ENCODE results near the gene TRAF3.

TRAF3 gene

GRCh38 chr14:102937331-102938175, 160.3 kb downstream of the TRAF3 start:
- TF ChIP-seq CTCF (IDR thresholded peaks at IDR 0.05; ENCODE audit: low read length, missing control alignments), result no peak
- no peak overlapping the region for H3K4me3 ChIP-seq (replicated peaks; ENCODE audit: low read depth, low read length)
- DNase-seq (ENCODE audit: low read depth), result no peak

- no peak overlapping the region for H3K4me3 ChIP-seq (replicated peaks; ENCODE audit: low read depth, low read length)
- DNase-seq (ENCODE audit: low read depth), result no peak
- TF ChIP-seq CTCF (IDR thresholded peaks at IDR 0.05; ENCODE audit: low read length, missing control alignments), result no peak
Measured at GRCh38 chr14:102938191-102938590, 160.9 kb downstream of the TRAF3 start.

- no peak overlapping the region for H3K4me3 ChIP-seq (replicated peaks; ENCODE audit: low read depth, low read length)
- DNase-seq (ENCODE audit: low read depth), result no peak
- no peak for TF ChIP-seq CTCF (IDR thresholded peaks at IDR 0.05; ENCODE audit: low read length, missing control alignments)
Measured at GRCh38 chr14:102939329-102939728, 162.1 kb downstream of the TRAF3 start.

GRCh38 chr14:102939820-102940561, 162.7 kb downstream of the TRAF3 start:
- no peak for TF ChIP-seq CTCF (IDR thresholded peaks at IDR 0.05; ENCODE audit: low read length, missing control alignments)

GRCh38 chr14:102940729-102941362, 163.6 kb downstream of the TRAF3 start:
- no peak overlapping the region for H3K4me3 ChIP-seq (replicated peaks; ENCODE audit: low read depth, low read length)

More at GRCh38 chr14:102939820-102940561, 162.7 kb downstream of the TRAF3 start:
- H3K4me3 ChIP-seq (replicated peaks; ENCODE audit: low read depth, low read length), result no peak overlapping the region
- no peak for DNase-seq (ENCODE audit: low read depth)

More at GRCh38 chr14:102940729-102941362, 163.6 kb downstream of the TRAF3 start:
- no peak for TF ChIP-seq CTCF (IDR thresholded peaks at IDR 0.05; ENCODE audit: low read length, missing control alignments)
- DNase-seq (ENCODE audit: low read depth), result no peak

Data from fibroblast of pulmonary artery (primary cell).